Activated T-cell treated with anti-CD3 and anti-CD28 coated beads, Interleukin-2, amount 50 U/mL, for 48 hours (primary cell): ENCODE measurements around the gene MGAT4A.

Experiments used
- DNase-seq, 2 experiments: peaks; one replicate each; pipeline ENCODE4 v3.0.0-alpha.2; 2020

Gene MGAT4A

DNA sequence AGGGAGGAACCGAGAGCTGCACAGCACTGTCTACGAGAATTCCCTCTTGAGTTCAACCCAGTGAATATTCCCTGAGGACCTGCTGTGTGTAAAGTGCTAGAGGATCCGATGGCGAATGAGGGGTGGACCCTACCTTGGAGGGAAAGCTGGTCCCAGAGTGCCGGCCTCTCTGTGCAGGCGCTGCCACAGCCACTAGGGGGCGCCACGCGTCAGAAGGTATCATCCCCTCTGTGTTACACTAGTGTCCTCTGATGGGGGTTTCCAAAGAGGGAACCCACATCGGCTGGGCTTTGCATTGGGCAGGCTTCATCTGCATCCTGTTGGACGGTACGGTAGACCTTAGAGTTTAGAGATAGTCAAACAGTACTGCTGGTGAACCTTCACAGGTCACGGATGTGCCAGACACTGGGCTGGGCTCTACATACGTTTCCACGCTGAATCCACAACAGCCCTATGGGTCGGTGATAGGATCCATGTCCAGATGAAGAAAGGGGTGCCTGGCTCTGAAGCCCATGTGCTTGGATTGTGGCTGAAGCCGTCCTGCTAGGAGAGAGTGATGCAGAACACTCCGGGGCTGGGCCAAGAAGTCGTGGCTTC, 161.6 kb downstream of the MGAT4A start:
- DNase-seq: peak; percentile 85
